HG03159 (cell line): ENCODE measurements around the gene OR2T6.
"Not testable (repeated sequence)": the region's sequence is repeated elsewhere in the genome, so short reads cannot be mapped to it uniquely, and the experiment has no call there.

Experiments
- ATAC-seq: cut with Tn5 transposase; IDR thresholded peaks from one replicate; pipeline ENCODE4 v1.9.1; 2021; ENCODE audit warnings: mild to moderate bottlenecking, moderate library complexity; ENCODE audit not compliant: unreplicated experiment

Gene OR2T6

DNA sequence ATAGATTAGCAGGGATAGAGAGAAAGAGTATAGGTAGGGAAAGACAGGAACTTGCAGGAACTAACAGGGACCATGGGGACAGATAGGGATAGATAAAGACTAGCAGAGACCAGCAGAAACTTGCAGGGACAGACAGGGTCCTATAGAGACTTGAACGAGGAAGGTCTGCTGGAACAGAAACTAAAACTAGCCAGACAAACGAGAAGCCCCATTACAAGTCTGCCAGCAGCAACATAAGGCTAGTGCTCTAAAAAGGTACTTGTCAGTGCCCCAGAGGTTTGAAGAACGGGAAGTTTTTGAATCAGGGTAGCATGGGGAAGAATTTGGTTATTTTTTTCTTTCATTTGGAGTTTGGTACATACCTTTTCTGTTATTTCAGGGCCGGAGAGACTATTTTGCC, 56.7 kb downstream of the OR2T6 start:
- ATAC-seq = not testable (repeated sequence)

DNA sequence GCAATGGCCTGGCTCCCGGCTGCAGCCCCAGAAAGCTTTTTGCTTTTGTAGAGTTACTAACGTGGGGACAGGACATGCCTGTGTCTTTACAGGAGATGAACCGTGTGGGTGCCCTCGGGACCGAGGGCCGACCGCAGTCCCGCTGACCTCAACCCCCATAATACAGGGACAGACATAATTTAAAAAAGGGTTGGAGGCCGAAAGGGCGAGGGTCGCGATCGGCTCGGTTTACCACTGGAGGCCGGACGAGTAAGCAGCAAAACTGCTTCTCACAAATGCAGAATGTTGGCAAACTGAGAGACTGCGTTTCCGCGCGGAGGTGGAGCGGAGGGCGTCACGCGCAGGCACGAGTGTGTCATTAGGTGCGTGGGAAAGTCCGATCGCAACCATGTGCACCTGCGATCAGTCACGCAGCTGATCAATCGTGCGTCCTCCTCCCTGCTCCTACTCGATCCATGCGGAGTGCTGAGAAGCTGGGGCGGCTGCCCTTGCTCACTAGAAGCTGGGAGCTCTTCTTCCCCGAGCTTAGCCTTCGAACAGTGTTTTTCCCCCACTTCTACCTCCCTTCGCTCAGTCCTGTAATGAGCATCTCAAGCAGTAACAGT, 58.4 kb downstream of the OR2T6 start:
- ATAC-seq = not testable (repeated sequence)

DNA sequence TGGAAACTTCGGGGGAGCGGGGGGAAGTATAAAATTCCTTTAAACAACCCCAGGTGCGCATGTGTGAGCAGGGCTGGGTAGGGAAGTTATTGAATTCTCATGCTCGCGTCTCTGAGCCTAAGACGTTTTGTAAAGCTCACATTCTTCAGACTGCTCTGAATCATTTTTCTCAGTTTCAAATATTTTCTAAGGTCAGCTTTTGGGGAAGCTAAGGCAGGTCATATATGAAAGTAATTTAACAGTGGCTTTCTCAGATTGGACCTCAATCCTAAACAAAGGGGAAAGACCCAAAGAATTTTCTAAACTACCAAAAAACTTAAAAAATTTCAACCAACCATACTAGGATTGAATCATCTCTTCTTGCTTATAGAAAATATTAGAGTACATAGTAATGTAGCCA, 59.4 kb downstream of the OR2T6 start:
- not testable (repeated sequence) for ATAC-seq

DNA sequence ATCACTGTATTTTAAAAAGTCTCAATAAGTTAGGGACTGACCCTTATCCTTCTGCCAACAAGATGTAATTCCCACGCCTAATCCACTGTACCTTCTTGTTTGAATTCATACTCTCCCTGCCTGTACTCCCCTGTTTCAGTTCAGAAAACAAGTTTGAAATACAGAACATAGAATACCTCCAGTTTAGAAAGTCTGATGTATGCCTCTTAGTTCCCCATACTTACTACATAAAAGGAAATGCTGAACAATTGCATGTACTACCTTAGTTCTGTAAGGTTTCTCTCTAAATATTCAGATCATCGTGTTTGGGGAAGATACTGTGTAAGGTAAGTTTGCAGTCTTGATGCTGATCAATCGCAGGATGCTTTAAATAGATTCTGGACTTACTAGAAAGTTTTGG, 60.8 kb downstream of the OR2T6 start:
- peak; percentile 78 for ATAC-seq

DNA sequence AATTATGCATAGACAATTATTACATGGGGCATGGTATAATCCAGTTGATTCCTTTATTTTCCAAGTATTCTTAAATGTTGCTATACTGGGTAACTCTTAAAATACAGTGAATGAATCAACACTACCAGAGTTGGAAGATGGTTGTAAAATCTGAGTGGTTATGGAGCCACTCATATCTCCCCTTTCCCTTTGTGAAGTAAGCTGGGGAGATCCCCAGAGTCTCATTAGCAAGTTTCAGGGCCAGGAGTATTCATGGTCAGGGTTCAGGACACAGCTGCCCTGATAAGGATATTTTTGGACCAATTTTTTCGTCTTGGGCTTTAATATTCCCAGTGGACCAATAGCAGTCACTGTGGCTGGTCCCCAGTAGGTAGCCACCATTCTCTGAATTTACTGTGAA, 63.1 kb downstream of the OR2T6 start:
- ATAC-seq = not testable (repeated sequence)

DNA sequence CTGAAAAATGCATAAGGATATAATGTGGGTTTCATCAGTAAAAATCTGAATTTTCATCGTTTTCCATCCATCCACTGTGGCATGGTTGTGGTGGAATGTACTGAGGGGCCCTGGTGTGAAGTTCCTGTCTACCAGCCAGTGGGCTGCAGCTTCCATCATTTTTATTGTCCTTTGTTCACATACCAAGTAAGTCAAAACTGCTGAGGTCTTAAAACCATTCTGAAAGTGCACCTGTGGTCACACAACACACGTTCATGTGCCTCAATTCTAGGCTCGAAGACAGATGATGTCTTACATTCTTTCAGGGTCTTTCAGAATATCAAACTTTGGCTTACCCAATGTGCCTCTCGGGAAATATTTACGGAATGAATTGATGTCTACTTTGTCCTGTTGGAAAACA, 63.7 kb downstream of the OR2T6 start:
- ATAC-seq = not testable (repeated sequence)
